OCI-M1 (cell line): Measurements from ENCODE around the gene ANKZF1.

Source experiments
- DNase-seq: peaks from one replicate; lab custom pipeline; 2025; lab: John Stamatoyannopoulos, UW

The ANKZF1 gene

GRCh38 chr2:219207884-219208740, 21.5 kb upstream of the ANKZF1 start:
- no peak for DNase-seq

- DNase-seq: no peak
Measured at GRCh38 chr2:219209236-219210195, 20.1 kb upstream of the ANKZF1 start.

GRCh38 chr2:219210196-219210885, 19.3 kb upstream of the ANKZF1 start:
- no peak for DNase-seq

GRCh38 chr2:219210886-219211362, 18.7 kb upstream of the ANKZF1 start:
- no peak for DNase-seq

GRCh38 chr2:219213026-219213415, 16.6 kb upstream of the ANKZF1 start:
- DNase-seq: no peak

- no peak for DNase-seq
Measured at GRCh38 chr2:219213486-219214071, 16.0 kb upstream of the ANKZF1 start.

GRCh38 chr2:219214141-219214540, 15.5 kb upstream of the ANKZF1 start:
- DNase-seq: no peak

- no peak for DNase-seq
Measured at GRCh38 chr2:219214786-219215185, 14.8 kb upstream of the ANKZF1 start.

GRCh38 chr2:219215871-219216534, 13.6 kb upstream of the ANKZF1 start:
- DNase-seq: no peak

- DNase-seq: no peak
Measured at GRCh38 chr2:219216535-219216915, 13.1 kb upstream of the ANKZF1 start.

- DNase-seq: no peak
Measured at GRCh38 chr2:219218217-219218731, 11.3 kb upstream of the ANKZF1 start.

GRCh38 chr2:219218732-219219701, 10.6 kb upstream of the ANKZF1 start, which contains the start of gene ABCB6:
ABCB6 (minus strand) TSS chr2:219218958; CDS start chr2:219218673, 285 bp downstream.
- peak; percentile 23 for DNase-seq

- no peak for DNase-seq
Measured at GRCh38 chr2:219219784-219220532, 9.6 kb upstream of the ANKZF1 start.

GRCh38 chr2:219220652-219221402, 8.8 kb upstream of the ANKZF1 start:
- no peak for DNase-seq

GRCh38 chr2:219221957-219222518, 7.6 kb upstream of the ANKZF1 start:
- no peak for DNase-seq

- no peak for DNase-seq
Measured at GRCh38 chr2:219223831-219224610, 5.6 kb upstream of the ANKZF1 start.

- DNase-seq: peak; percentile 44
Measured at GRCh38 chr2:219225350-219225749, 4.3 kb upstream of the ANKZF1 start.
